ENCODE measurements around the gene ZNRF3.

Gene ZNRF3

GRCh38 chr22:29060931-29061330 lies 177.6 kb downstream of the ZNRF3 start:
- H3K27ac Mint-ChIP-seq = no peak overlapping the region
- peaks cover 5% of the 10 kb centered on the region for H3K27me3 Mint-ChIP-seq (ENCODE audit: low read depth)
- no peaks in the 10 kb centered on the region for H3K36me3 Mint-ChIP-seq (ENCODE audit: low read depth)
- H3K9me3 Mint-ChIP-seq = no peaks in the 10 kb centered on the region
- no peak for TF ChIP-seq CTCF (IDR thresholded peaks at IDR 0.05; ENCODE audit: unreplicated experiment in 3 of 3)
- H3K4me3 Mint-ChIP-seq = no peak overlapping the region
- peaks cover 60% of the 10 kb centered on the region for H3K4me1 Mint-ChIP-seq

- no peaks in the 10 kb centered on the region for H3K36me3 Mint-ChIP-seq (ENCODE audit: low read depth)
- peaks cover 58% of the 10 kb centered on the region for H3K4me1 Mint-ChIP-seq
- H3K9me3 Mint-ChIP-seq = no peaks in the 10 kb centered on the region
- no peak within 1 kb of the TSS for H3K4me3 Mint-ChIP-seq
- no peak for TF ChIP-seq CTCF (IDR thresholded peaks at IDR 0.05; ENCODE audit: unreplicated experiment in 3 of 3)
- H3K27me3 Mint-ChIP-seq (ENCODE audit: low read depth) = peaks cover 5% of the 10 kb centered on the region
- H3K27ac Mint-ChIP-seq = peak within 1 kb of the TSS in 2 of 3 experiments; percentile 3 to 51
Measured at GRCh38 chr22:29061773-29062172, 178.4 kb downstream of the ZNRF3 start, which contains the start of gene C22orf31. Gene C22orf31, minus strand, starts transcription at chr22:29061831. Its CDS starts 39 bp downstream, at chr22:29061792.

- Mint-ChIP-seq H3K4me3 (no peak overlapping the region), H3K36me3 (ENCODE audit: low read depth) (no peaks in the 10 kb centered on the region), H3K4me1 (peaks cover 57% of the 10 kb centered on the region), H3K27ac (peak overlapping the region in 1 of 3 experiments; percentile 3), H3K9me3 (no peaks in the 10 kb centered on the region), H3K27me3 (ENCODE audit: low read depth) (peaks cover 5% of the 10 kb centered on the region)
- TF ChIP-seq CTCF (IDR thresholded peaks at IDR 0.05; ENCODE audit: unreplicated experiment in 3 of 3) = no peak
Measured at GRCh38 chr22:29062286-29062821, 179.0 kb downstream of the ZNRF3 start.

- H3K27me3 Mint-ChIP-seq (ENCODE audit: low read depth) = peaks cover 20% of the 10 kb centered on the region
Measured at GRCh38 chr22:29065468-29066190, 182.3 kb downstream of the ZNRF3 start.

GRCh38 chr22:29069463-29069862 lies 186.1 kb downstream of the ZNRF3 start:
- Mint-ChIP-seq H3K36me3 (ENCODE audit: low read depth) (no peaks in the 10 kb centered on the region), H3K4me3 (peak overlapping the region in 1 of 3 experiments; percentile 66), H3K27ac (no peak overlapping the region), H3K9me3 (no peaks in the 10 kb centered on the region), H3K27me3 (ENCODE audit: low read depth) (peaks cover 30% of the 10 kb centered on the region), H3K4me1 (peaks cover 40% of the 10 kb centered on the region)
- no peak for TF ChIP-seq CTCF (IDR thresholded peaks at IDR 0.05; ENCODE audit: unreplicated experiment in 3 of 3)

More at GRCh38 chr22:29065468-29066190, 182.3 kb downstream of the ZNRF3 start:
- Mint-ChIP-seq H3K36me3 (ENCODE audit: low read depth) (no peaks in the 10 kb centered on the region), H3K9me3 (no peaks in the 10 kb centered on the region), H3K27ac (no peak overlapping the region), H3K4me3 (no peak overlapping the region), H3K4me1 (peaks cover 41% of the 10 kb centered on the region)
- TF ChIP-seq CTCF (IDR thresholded peaks at IDR 0.05; ENCODE audit: unreplicated experiment in 3 of 3) = no peak

Measured in nephron (organoid).